Kidney (tissue), 14 donors: ENCODE measurements around the gene SH3BGRL2. TPM values are rescaled to one million over a fixed set of nuclear protein-coding genes. Genes with fewer than 3 reads are reported as not detected.

Experiments
- DNase-seq, 5 donors: peaks; one replicate each; pipeline ENCODE4 v3.0.0-alpha.2; 2013 to 2020
- FAIRE-seq: peaks from 2 replicates; lab custom pipeline; 2012; peaks lifted over from hg19 to GRCh38; lab: Jason Lieb, UNC
- H3K27ac ChIP-seq, 2 donors: one replicate each; pipeline ENCODE4 v1.7.0; 2013; ENCODE audit warnings: low read depth in 2 of 2, low read length in 2 of 2, inconsistent platforms in 1 of 2
- H3K27me3 ChIP-seq: one replicate; pipeline ENCODE4 v1.7.1; 2013; ENCODE audit warnings: low read length, inconsistent platforms; ENCODE audit not compliant: control insufficient read depth, insufficient read depth
- H3K36me3 ChIP-seq, 3 donors: one replicate each; pipeline versions ENCODE4 v1.7.0 to v1.7.1; 2013; ENCODE audit warnings: low read length in 3 of 3, control low read depth in 1 of 3, inconsistent platforms in 1 of 3; ENCODE audit not compliant: insufficient read depth in 3 of 3, control insufficient read depth in 2 of 3
- H3K4me1 ChIP-seq, 3 donors: one replicate each; pipeline versions ENCODE4 v1.7.0 to v1.7.1; 2013; ENCODE audit warnings: low read length in 3 of 3, inconsistent platforms in 1 of 3, low read depth in 1 of 3; ENCODE audit not compliant: control insufficient read depth in 2 of 3, insufficient read depth in 2 of 3
- H3K4me3 ChIP-seq, 3 donors: one replicate each; pipeline versions ENCODE4 v1.7.0 to v1.8.1; 2013; ENCODE audit warnings: low read length in 3 of 3, control low read depth in 1 of 3, inconsistent platforms in 1 of 3
- H3K9ac ChIP-seq, 3 donors: one replicate each; pipeline versions ENCODE4 v1.7.0 to v1.7.1; 2013; ENCODE audit warnings: low read length in 3 of 3, control low read depth in 1 of 3, inconsistent platforms in 1 of 3
- H3K9me3 ChIP-seq, 3 donors: one replicate each; pipeline versions ENCODE4 v1.7.0 to v1.7.1; 2013; ENCODE audit warnings: low read length in 3 of 3, control low read depth in 1 of 3, inconsistent platforms in 1 of 3; ENCODE audit not compliant: control insufficient read depth in 2 of 3, insufficient read depth in 1 of 3
- CTCF ChIP-seq: IDR thresholded peaks from 3 replicates; pipeline ENCODE4 v1.5.1; 2012; ENCODE audit warnings: mild to moderate bottlenecking, moderate library complexity, borderline replicate concordance; ENCODE audit not compliant: insufficient read depth; ENCODE audit errors: extremely low read depth
- intact Hi-C: fragments of 100-400 bp; cut with DNase I; formaldehyde crosslinking; loops from one replicate; pipeline ENCODE4 v1.11.1; 2022
- polyA plus RNA-seq: library from polyadenylated mRNA; stranded (reverse); fragments of 350-450 nt; fragmentation: Illumina TruSeq; extraction: RNeasy Lipid Tissue Mini Kit (QIAGEN cat#74804); gene quantifications from one replicate; pipeline ENCODE4 v1.2.3, GENCODE V29; 2014; ENCODE audit warnings: low read depth, low replicate concordance; ENCODE audit not compliant: insufficient read depth
- total RNA-seq: library from RNA; stranded (reverse); fragmentation: NEBNext Ultra II Directional; extraction: Animal tissue kit (Norgen Biotek cat#: 25700); gene quantifications from one replicate; pipeline ENCODE4 v1.2.1, GENCODE V29; 2021
- donor health status: control.
- donor health status: control.
- donor health status: control.
- donor health status: control.
- donor health status: control.
- donor health status: DM: yes; HTN: yes; CAD: no.
- donor health status: Normal renal cell carcinoma (clear cell type).

Gene SH3BGRL2
- total and polyA plus RNA-seq, 2 donors from 2014 or later: 14.6 to 18.6 TPM

DNA sequence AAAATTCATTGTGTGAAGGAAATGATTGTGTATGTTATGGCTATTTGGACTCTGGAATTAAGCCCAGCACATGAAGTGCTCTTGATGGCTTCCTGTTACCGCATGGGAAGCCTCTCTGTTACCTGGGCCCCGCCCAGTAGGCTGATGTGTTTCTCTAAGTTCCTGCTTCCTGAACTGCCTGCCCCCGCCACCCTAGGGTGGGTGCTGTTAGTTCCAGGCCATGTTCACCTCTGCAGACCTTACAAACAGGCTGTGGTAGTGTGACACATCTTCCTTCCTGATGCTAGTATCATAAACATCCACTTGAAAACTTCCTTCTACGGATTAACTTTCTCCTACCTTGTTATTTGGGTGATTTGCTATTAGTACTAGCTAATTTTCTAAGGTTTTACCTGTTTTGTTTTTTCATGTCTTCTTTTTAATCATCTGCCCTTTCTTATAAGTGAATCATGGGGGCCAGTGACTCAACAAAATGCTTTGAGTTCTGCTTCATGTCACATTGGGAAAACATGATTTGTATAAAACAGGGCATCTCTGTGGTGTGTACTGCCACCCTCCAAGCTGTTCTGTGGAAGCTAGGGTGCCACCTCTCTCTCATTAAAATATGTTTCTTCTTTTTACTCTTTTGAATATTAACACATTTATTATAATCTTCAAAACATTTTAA lies 40.6 kb downstream of the SH3BGRL2 start:
- H3K27ac ChIP-seq: peak overlapping the region; percentile 7 to 71
- DNase-seq: peak in 3 of 5 donors; percentile 43 to 85 (median 46)
- H3K9ac ChIP-seq: no peak overlapping the region

DNA sequence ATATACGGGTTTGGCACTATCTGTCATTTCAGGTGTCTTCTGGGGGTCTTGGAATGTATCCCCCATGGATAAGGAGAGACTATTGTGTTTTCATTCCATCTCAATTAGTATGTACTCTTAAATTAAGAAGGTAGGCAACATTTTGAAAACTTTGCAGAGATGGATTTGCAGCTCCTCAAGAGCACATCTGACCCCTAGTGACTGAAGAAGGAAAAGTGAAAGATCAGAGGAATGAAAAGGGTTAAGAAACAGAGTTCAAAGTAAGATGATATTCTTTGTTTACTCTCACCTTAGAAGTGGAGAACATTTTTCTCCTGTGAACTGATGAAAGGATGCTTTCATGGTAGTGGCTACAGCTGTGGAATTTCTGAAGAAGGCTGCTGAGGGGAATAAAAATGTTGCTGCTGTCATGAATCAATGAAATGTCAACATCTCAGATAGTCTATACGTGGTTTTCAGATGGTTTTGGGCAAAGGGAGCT lies 41.5 kb downstream of the SH3BGRL2 start:
- Histone ChIP-seq H3K4me3 (no peak overlapping the region), H3K27me3 (no peaks in the 10 kb centered on the region), H3K27ac (no peak overlapping the region), H3K9ac (no peak overlapping the region), H3K4me1 (no peaks in the 10 kb centered on the region), H3K36me3 (peaks cover 2 to 6% (median 2%) of the 10 kb centered on the region in 3 donors), H3K9me3 (no peaks in the 10 kb centered on the region)
- peak; percentile 38 for TF ChIP-seq CTCF
- DNase-seq: peak in 2 of 5 donors; percentile 47 to 49
- FAIRE-seq: no peak
- intact Hi-C loops: no loop called here

More for the DNA sequence above, 40.6 kb downstream of the SH3BGRL2 start:
- no peak for TF ChIP-seq CTCF
- H3K36me3 ChIP-seq: peaks cover 2 to 6% (median 2%) of the 10 kb centered on the region in 3 donors
- no peaks in the 10 kb centered on the region for H3K27me3 ChIP-seq
- intact Hi-C loops: no loop called here
- no peaks in the 10 kb centered on the region for H3K9me3 ChIP-seq
- no peak overlapping the region for H3K4me3 ChIP-seq
- FAIRE-seq: no peak
- H3K4me1 ChIP-seq: no peaks in the 10 kb centered on the region

- no peaks in the 10 kb centered on the region for H3K4me1 ChIP-seq
- no peaks in the 10 kb centered on the region for H3K27me3 ChIP-seq
- peaks cover 2 to 6% (median 2%) of the 10 kb centered on the region in 3 donors for H3K36me3 ChIP-seq
- H3K27ac ChIP-seq: no peak overlapping the region
- no peak overlapping the region for H3K4me3 ChIP-seq
- no peak for TF ChIP-seq CTCF
- no peak overlapping the region for H3K9ac ChIP-seq
- DNase-seq: no peak
- no peak for FAIRE-seq
- intact Hi-C loops: no loop called here
- H3K9me3 ChIP-seq: no peaks in the 10 kb centered on the region
These were observed 42.8 kb downstream of the SH3BGRL2 start for GRCh38 chr6:79673947-79674346.
